Femur (tissue), 1 donor: Measurements from ENCODE around the gene LSM14A.
"Not testable (repeated sequence)": the region's sequence is repeated elsewhere in the genome, so short reads cannot be mapped to it uniquely, and the experiment has no call there.

Experiments used
- DNase-seq: peaks from one replicate; pipeline ENCODE4 v3.0.0-alpha.2; 2017

The LSM14A gene

GRCh38 chr19:34193439-34193838, 21.1 kb downstream of the LSM14A start:
- DNase-seq, result no peak

DNA sequence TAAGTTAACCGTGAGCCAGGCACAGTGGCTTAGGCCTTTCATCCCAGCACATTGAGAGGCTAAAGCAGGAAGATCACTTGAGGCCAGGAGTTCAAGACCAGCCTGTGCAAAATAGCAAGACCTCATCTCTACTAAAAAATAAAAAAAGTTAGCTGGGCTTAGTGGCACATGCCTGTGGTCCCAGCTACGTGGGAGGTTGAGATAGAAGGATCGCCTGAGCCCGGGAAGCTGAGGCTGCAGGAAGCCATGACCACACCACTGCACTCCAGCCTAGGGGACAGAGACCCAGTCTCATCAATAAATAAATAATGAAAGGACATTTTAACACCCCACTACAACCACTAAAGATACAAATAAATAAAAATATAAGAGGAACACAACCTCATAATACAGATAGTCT, 21.6 kb downstream of the LSM14A start:
- DNase-seq, result no peak

DNA sequence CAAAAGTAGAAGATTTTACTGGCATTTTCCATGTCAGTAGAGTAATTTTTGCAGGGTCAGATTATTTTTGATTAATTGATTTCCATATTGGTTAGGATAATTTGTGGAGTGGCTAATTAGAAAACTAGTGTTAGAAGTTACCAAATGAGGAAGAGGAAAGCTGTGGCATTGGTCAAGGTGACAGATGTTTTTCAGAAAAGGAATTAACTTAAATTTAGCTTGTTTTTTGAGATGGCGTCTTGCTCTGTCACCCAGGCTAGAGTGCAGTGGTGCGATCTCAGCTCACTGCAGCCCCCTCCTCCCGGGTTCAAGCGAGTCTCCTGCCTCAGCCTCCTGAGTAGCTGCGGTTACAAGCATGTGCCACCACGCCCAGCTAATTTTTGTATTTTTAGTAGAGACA, 28.8 kb downstream of the LSM14A start:
- DNase-seq, result no peak

DNA sequence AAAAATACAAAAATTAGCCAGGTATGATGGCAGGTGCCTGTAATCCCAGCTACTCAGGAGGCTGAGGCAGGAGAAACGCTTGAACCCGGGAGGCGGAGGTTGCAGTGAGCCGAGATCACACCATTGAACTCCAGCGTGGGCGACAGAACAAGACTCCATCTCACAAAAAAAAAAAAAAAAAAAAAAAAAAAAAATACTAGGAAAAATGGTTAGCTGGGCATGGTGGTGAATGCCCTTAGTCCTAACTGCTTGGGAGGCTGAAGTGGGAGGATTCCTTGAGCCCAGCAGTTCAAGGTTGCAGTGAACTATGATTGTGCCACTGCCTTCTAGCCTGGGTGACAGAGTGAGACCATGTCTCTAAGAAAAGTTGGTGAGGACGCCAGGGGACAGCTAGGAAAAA, 33.0 kb downstream of the LSM14A start:
- not testable (repeated sequence) for DNase-seq

GRCh38 chr19:34208291-34208884, 36.1 kb downstream of the LSM14A start:
- no peak for DNase-seq

DNA sequence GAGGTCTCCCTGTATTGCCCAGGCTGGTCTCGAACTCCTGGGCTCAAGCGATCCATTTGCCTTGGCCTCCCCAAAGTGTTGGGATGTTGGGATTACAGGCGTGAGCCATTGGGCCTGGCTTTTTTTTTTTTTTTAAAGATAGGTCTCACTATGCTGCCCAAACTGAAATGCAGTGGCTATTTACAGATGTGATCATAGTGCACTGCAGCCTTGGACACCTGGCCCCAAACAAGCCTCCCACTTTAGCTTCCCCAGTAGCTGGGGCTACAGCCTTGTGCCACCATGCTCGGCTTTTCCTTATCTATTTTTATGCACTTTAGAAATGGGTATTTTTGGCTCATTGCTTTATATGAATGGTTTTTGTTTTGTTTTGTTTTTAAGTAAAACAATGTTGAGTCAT, 37.4 kb downstream of the LSM14A start:
- DNase-seq, result no peak

DNA sequence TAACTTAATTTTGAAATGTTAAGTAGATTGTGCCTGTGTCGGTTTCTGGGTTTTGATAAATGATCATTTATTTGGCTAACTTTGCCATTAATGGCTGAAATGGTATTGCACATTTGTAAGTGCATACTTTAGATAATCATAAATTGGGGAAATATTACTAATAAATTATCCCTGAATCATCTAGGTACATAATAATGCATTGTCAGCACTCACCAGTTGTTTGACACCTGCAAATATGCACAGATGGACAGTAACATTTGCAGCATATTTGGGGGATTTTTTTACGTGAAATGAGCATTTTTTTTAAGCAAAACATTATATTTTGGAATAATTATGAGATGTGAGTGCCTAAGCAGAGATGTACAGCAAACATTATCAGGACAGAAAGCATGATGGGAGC, 41.0 kb downstream of the LSM14A start:
- DNase-seq, result no peak

DNA sequence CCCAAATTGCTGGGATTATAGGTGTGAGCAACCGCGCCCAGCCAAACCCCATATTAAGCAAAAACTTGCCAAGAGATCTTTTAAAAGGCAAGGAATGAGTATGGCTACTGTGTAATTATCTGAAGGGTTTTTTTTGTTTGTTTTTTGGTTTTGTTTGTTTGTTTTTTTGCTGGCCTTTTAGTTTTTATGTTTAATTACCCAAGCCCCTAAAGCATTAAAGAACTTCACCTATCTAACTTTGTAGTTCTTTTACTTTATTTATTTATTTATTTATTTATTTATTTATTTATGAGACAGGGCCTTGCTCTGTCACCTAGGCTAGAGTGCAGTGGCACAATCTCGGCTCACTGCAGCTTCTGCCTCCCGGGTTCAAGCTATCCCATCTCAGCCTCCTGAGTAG, 41.7 kb downstream of the LSM14A start:
- no peak for DNase-seq

DNA sequence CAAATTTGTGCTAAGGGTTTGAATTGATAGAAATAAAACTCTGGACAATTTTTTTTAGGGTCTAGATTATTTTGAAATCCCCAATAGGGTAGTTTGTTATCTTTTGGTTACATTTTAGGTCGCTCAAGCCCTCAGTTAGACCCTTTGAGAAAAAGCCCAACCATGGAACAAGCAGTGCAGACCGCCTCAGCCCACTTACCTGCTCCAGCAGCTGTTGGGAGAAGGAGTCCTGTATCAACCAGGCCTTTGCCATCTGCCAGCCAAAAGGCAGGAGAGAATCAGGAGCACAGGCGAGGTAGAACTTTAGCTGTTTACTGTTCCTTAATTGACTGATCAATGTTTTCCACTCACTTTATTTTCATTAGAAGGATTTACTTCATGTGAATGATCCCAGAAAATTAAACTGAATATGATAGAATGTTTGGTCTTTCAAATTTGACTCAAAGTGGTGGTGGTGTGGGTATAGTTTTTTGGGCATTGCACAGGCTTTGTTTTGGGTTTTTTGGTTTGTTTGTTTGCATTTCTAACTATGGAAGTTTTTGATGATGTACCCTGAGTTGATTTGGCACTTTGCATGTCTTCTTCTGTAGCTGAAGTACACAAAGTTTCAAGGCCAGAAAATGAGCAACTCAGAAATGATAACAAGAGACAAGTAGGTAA, 42.8 kb downstream of the LSM14A start:
- no peak for DNase-seq

DNA sequence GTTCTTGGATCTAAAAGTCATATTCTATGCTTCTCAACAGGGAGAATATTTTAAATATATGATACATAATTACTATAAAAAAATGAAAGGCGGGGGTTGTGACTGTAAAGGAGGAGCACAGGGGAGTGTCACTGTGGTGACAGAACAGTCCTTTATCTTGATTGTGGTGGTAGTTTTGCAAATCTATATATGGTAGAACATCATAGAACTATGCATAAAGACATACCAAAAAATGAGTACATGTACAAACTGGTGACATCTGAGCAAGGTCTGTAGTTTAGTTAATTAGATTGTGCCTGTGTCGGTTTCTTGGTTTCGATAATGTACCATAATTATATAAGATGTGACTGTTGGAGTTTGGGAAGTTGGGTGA, 43.3 kb downstream of the LSM14A start:
- DNase-seq, result no peak

DNA sequence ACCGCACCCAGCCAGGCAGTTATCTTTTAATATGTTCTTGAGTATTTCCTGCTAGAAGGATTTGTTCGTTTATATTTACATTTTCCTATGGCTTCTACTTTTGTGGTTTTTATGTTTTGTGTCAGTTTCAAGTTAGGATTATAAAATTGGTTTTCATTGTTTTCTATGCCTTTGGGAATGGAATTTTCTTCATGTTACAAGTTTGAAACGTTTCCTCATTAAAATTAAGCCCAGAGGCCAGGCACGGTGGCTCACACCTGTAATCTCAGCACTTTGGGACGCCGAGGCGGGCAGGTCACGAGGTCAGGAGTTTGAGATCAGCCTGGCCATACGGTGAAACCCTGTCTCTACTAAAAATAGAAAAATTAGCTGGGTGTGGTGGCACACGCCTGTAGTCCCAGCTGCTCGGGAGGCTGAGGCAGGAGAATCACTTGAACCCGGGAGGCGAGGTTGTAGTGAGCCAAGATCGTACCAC, 44.5 kb downstream of the LSM14A start:
- not testable (repeated sequence) for DNase-seq

GRCh38 chr19:34217952-34218817, 45.9 kb downstream of the LSM14A start:
- DNase-seq, result peak; percentile 46

GRCh38 chr19:34218818-34219164, 46.5 kb downstream of the LSM14A start:
- DNase-seq, result no peak

GRCh38 chr19:34220472-34221063, 48.3 kb downstream of the LSM14A start:
- peak; percentile 58 for DNase-seq

DNA sequence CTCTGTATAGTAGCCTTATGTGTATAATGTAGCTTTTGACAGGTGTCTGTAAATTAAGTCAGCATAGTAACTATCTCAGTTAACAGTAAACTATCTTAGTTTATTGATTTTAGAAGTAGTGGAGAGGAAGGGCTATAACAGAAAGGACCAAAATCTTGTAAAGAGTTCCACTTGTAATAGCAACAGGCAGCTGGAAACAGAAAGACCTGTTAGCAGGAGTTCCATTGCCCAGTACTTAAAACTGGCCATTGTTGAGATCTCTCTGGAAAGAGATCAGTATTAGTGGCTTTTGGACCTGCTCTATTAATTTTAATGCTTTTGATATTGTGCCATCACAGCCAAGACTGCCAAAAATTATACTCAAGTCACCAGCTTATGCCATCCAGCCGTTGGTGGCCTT, 50.1 kb downstream of the LSM14A start:
- no peak for DNase-seq

- DNase-seq, result no peak
These were observed 52.8 kb downstream of the LSM14A start for GRCh38 chr19:34224996-34225658.

GRCh38 chr19:34225659-34226015, 53.3 kb downstream of the LSM14A start:
- DNase-seq, result no peak

- no peak for DNase-seq
These were observed 53.7 kb downstream of the LSM14A start for GRCh38 chr19:34226036-34226435.

DNA sequence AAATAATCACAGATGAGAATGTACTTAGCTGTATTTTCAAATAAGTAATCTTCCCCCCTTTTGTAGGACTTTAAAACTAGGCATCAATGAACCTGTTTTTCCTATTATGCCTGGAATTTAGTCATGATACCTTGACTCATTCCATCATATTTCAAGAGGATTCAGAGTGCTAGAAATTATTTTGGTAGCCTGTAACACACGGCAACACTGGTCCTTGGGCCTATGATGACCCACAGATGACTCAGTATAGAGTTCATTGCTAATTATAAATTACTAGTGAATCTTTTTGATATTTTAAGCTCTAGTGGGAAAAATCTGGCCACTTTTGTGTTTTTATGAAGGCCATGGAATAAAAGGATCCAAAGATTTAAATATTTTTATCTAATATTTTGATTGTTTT, 56.0 kb downstream of the LSM14A start:
- no peak for DNase-seq

- DNase-seq, result no peak
These were observed 56.5 kb downstream of the LSM14A start for GRCh38 chr19:34228762-34229161.

GRCh38 chr19:34229721-34230120, 57.4 kb downstream of the LSM14A start:
- no peak for DNase-seq

DNA sequence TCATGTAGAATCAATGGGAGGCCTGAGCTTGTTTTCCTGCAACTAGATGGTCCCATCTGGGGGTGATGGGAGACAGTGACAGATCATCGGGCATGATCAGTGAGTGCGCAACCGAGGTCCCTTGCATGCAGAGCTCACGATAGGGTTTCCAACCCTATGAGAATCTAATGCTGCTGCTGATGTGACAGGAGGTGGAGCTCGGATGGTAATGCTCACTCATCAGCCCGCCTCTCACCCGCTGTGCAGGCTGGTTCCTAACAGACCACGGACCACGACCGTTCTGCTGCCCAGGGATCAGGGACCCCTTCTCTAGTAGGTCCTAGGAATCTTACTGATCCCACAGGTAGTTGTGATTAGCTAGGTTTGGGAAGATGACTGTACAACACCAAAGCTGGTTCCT, 58.5 kb downstream of the LSM14A start:
- no peak for DNase-seq

DNA sequence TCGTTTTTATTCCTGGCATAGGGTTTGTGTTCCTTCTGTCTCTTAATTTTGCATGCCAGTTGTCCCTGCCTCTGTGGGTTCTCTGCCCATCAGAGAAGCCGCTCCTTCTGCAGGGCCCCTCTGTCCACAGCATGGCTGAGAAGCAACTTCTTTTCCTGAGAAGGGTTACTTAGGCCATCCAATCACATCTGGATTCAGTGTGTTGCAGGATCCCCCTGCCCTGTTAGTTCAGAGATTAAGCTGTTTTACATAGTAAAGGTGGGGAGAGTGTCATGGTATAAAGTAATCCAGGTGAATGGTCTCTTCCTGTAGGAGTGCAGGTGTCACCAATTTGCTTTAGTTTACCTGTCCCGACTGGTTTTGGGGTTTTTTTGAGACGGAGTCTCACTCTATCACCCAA, 59.1 kb downstream of the LSM14A start:
- no peak for DNase-seq
